Suprapubic skin (tissue), 3 donors: ENCODE measurements around the gene EIF4E3.

ENCODE experiments used
- CTCF ChIP-seq, 2 donors: fragments of 200-600 bp in 1 of 2; fragments of 450-650 bp in 1 of 2; sonication (generic) in 1 of 2; IDR thresholded peaks; one replicate each; pipeline ENCODE4 v1.5.1; 2016 to 2019; ENCODE audit warnings: antibody characterized with exemption in 2 of 2, mild to moderate bottlenecking in 1 of 2, moderate library complexity in 1 of 2
- POLR2AphosphoS5 ChIP-seq, 3 donors: sonication (generic); formaldehyde crosslinking; IDR thresholded peaks; one replicate each; pipeline ENCODE4 v1.6.1; 2017; ENCODE audit warnings: antibody characterized with exemption in 3 of 3

GRCh38 chr3:71707595-71707994, 17.6 kb downstream of the EIF4E3 start:
- TF ChIP-seq POLR2AphosphoS5 (IDR thresholded peaks at IDR 0.05) (no peak), CTCF (IDR thresholded peaks at IDR 0.05) (no peak)
